Hematopoietic multipotent progenitor cell (in vitro differentiated cells): ENCODE results near the gene CDK18. TPM values are rescaled to one million over a fixed set of nuclear protein-coding genes. Genes with fewer than 3 reads are reported as not detected.
"Not testable (repeated sequence)": the region's sequence is repeated elsewhere in the genome, so short reads cannot be mapped to it uniquely, and the experiment has no call there.

Source experiments
- DNase-seq, 3 donors: peaks; one replicate each; pipeline ENCODE4 v3.0.0-alpha.2; 2011 to 2015; ENCODE audit warnings: low read depth in 2 of 3, low spot score in 2 of 3
- total RNA-seq: library from RNA; depleted of rRNA; stranded (reverse); fragments of >200 nt; gene quantifications from one replicate; pipeline ENCODE4 v1.2.3, GENCODE V29; 2012

Gene CDK18
- total RNA-seq, 1 donor: 8.6 TPM

- DNase-seq: peak in 1 of 3 donors; percentile 29
These were observed 24.0 kb upstream of the CDK18 start for GRCh38 chr1:205480349-205480985.

GRCh38 chr1:205481218-205481617 is 23.3 kb upstream of the CDK18 start:
- no peak for DNase-seq

GRCh38 chr1:205481629-205482151 is 22.8 kb upstream of the CDK18 start:
- no peak for DNase-seq

- DNase-seq: not testable (repeated sequence)
These were observed 21.9 kb upstream of the CDK18 start for GRCh38 chr1:205482587-205482986.

GRCh38 chr1:205483372-205483771 is 21.1 kb upstream of the CDK18 start:
- DNase-seq: no peak

GRCh38 chr1:205484985-205485967 is 19.2 kb upstream of the CDK18 start:
- peak; percentile 44 to 87 (median 75) for DNase-seq

- no peak for DNase-seq
These were observed 18.2 kb upstream of the CDK18 start for GRCh38 chr1:205486258-205486657.

- peak in 2 of 3 donors; percentile 69 to 78 for DNase-seq
These were observed 16.3 kb upstream of the CDK18 start for GRCh38 chr1:205488074-205488723.

GRCh38 chr1:205491794-205492193 is 12.7 kb upstream of the CDK18 start:
- no peak for DNase-seq

- DNase-seq: no peak
These were observed 12.2 kb upstream of the CDK18 start for GRCh38 chr1:205492201-205492667.

GRCh38 chr1:205492774-205493173 is 11.7 kb upstream of the CDK18 start:
- no peak for DNase-seq

- DNase-seq: peak in 2 of 3 donors; percentile 44 to 53
These were observed 11.0 kb upstream of the CDK18 start for GRCh38 chr1:205493241-205494085.

GRCh38 chr1:205494115-205494514 is 10.4 kb upstream of the CDK18 start:
- DNase-seq: no peak

GRCh38 chr1:205495237-205495823 is 9.1 kb upstream of the CDK18 start:
- DNase-seq: no peak

GRCh38 chr1:205496661-205497060 is 7.8 kb upstream of the CDK18 start:
- no peak for DNase-seq

GRCh38 chr1:205497351-205497750 is 7.1 kb upstream of the CDK18 start:
- DNase-seq: no peak

- DNase-seq: no peak
These were observed 4.7 kb upstream of the CDK18 start for GRCh38 chr1:205499789-205500188.

- DNase-seq: no peak
These were observed 3.9 kb upstream of the CDK18 start for GRCh38 chr1:205500240-205501233.
